Ovary (tissue), 3 donors: ENCODE results near the gene SNAP47.

ENCODE experiments used
- CTCF ChIP-seq, 3 donors: fragments of 450-650 bp in 2 of 3; fragments of 200-600 bp in 1 of 3; IDR thresholded peaks; one replicate each; pipeline versions ENCODE4 v1.5.1 to v1.8.0; 2016 to 2022; ENCODE audit warnings: antibody characterized with exemption in 3 of 3, mild to moderate bottlenecking in 1 of 3
- EP300 ChIP-seq: sonication (generic); formaldehyde crosslinking; IDR thresholded peaks from one replicate; pipeline ENCODE4 v1.6.1; 2017; ENCODE audit warnings: antibody characterized with exemption
- POLR2A ChIP-seq: fragments of 450-650 bp; IDR thresholded peaks from one replicate; pipeline ENCODE4 v1.6.1; 2017; ENCODE audit warnings: antibody characterized with exemption, mild to moderate bottlenecking, moderate library complexity
- donor health status: DM: no; HTN: no; CAD: no.

GRCh38 chr1:227809026-227809425 is 73.8 kb downstream of the SNAP47 start:
- TF ChIP-seq POLR2A (no peak), CTCF (IDR thresholded peaks at IDR 0.05) (no peak), EP300 (no peak)
